Inferior parietal cortex (tissue), 1 donor: ENCODE results near the gene TRIM65.

Experiments
- DNase-seq: peaks from one replicate; pipeline ENCODE4 v3.0.0-alpha.2; 2016; ENCODE audit errors: extremely low spot score

The TRIM65 gene

DNA sequence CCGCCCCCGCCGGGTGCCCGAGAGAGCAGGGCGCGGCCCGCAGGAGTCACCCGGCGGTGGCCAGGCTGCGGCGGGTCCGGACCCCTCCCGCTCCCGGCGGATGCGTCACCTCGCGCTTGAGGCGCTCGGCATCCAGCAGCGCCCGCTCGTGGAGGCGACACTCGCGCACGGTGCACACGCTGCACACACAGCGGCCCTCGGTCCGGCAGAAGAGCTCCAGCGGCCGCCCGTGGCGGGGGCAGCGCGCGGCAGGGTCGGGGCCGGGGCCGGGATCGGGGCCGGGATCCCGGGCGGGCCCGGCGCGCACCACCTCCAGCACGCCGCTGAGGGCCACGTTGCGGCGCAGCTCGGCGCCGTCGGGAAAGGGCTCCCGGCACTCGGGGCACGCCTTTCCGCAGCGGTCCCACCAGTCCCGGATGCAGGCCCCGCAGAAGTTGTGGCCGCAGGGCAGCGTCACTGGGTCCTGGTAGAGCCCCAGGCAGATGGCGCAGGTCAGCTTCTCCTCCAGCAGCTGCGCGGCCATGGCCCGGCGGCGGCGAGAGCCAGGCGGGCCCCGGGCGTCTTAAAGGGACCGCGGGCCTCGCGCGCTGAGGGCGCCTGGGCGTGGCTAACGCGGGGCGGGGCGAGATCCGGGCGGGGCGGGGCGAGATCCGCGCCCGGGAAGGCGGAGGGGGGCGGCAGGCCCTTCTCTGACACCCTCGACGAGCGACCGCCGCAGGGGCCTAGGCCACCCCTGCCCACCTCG is at the start of gene TRIM65:
TRIM65 (minus strand) TSS at position 537 of the 745 bp plus-strand sequence; CDS start at position 523, 14 bp downstream.
- DNase-seq: peak; percentile 74

DNA sequence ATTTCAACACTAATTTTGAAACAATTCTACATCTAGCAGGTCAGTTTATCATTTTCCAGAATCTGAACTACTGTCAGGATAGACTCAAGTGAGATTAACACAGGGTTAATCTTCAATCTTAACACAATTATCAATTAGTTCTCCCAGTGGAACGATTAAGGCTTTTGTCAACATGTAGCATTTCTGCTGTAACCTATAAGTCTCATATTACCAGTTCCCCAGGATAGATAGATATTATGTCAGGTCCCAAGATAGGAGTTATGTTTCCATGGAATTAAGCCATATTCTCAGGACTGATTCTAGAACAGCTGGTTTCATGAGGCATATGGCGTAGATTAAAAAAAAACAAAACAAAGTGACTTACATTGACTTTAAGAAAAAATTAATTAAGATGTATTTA is 48.5 kb upstream of the TRIM65 start:
- DNase-seq: no peak

DNA sequence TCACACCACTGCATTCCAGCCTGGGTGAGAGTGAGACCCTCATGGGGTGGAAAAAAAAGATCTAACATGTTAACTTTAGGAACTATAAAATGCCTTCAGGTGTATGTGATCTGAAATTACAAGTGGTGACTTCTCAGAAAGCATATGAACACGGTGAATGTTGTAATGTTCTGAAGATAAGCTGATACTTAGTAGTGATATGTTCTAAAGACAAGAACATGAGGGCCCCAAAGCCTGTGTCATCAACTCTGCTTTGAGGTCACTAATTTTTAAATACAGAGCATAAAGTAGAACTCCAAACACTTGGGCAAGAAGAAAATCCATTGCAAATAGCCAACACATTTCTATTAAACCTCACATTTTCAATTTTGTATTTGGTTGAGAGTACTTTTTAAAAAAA is 46.7 kb upstream of the TRIM65 start:
- no peak for DNase-seq

DNA sequence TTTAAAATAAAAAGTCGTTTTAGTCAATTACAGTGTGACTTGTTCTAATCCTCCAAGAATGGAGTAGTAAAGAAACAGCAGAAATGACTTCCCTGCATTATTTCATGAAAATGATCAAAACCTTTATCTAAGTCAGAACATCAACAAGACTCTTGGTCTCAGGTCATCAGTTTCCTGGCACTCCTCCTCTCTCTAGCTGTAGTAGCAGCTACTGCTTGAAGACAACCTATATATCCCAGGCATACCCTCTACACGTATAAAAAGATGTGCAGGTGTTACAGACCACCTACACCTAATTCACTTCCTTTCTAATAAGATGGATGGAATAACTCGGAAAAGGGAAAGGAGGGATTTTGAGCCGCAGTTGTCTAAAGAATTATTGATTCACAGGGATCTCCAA is 45.7 kb upstream of the TRIM65 start:
- DNase-seq: no peak

- no peak for DNase-seq
Measured at GRCh38 chr17:75941442-75941819, 44.7 kb upstream of the TRIM65 start.

GRCh38 chr17:75940727-75941441 is 44.1 kb upstream of the TRIM65 start, which contains the start of gene FBF1:
Gene FBF1 (minus strand): TSS chr17:75941042. CDS start chr17:75938149, 2,893 bp downstream.
- peak; percentile 94 for DNase-seq

DNA sequence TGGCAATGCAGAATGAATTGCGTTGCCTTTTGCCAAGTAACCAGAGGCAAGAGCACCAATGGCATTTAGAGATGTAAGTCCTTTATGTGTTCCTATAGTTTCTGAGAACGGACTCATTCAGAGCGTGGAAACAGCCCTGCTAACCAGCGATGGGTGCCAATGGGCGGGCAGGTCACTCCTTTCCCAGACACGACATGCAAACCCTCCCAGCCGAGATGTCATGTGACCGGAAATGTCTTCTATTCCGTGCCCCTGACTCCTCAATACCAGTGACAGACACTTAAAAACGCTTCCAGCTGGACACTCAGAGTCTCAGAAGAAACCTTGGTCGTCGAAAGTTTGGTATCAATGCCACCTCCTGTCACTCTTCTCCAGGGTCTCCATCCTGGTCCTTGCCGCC is 40.9 kb upstream of the TRIM65 start:
- no peak for DNase-seq

- no peak for DNase-seq
Measured at GRCh38 chr17:75933808-75934207, 37.1 kb upstream of the TRIM65 start.

- no peak for DNase-seq
Measured at GRCh38 chr17:75932852-75933251, 36.1 kb upstream of the TRIM65 start.

GRCh38 chr17:75931062-75931461 is 34.3 kb upstream of the TRIM65 start:
- DNase-seq: no peak

- DNase-seq: no peak
Measured at GRCh38 chr17:75927286-75927922, 30.7 kb upstream of the TRIM65 start.

GRCh38 chr17:75926456-75926855 is 29.7 kb upstream of the TRIM65 start:
- DNase-seq: no peak

GRCh38 chr17:75925912-75926311 is 29.2 kb upstream of the TRIM65 start:
- DNase-seq: no peak

DNA sequence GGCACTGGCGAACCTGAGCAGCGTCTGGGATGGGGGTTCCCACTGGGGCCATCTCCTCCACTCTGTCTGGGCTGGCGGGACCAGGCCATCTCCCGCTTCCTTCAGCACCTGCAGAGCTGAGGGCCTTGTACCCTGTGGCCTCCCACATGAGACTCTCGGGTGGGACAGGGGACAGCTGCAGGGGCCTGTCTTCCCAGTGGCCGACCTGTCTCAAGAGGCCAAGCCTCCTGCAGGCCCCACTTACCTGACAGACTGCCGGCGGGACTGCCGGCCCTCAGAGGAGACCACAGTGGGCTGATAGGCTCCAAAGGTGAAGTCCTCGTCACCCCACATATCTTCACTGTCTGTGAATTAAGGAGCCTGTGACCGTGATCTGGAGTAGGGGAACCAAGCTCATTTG is 28.4 kb upstream of the TRIM65 start:
- no peak for DNase-seq

DNA sequence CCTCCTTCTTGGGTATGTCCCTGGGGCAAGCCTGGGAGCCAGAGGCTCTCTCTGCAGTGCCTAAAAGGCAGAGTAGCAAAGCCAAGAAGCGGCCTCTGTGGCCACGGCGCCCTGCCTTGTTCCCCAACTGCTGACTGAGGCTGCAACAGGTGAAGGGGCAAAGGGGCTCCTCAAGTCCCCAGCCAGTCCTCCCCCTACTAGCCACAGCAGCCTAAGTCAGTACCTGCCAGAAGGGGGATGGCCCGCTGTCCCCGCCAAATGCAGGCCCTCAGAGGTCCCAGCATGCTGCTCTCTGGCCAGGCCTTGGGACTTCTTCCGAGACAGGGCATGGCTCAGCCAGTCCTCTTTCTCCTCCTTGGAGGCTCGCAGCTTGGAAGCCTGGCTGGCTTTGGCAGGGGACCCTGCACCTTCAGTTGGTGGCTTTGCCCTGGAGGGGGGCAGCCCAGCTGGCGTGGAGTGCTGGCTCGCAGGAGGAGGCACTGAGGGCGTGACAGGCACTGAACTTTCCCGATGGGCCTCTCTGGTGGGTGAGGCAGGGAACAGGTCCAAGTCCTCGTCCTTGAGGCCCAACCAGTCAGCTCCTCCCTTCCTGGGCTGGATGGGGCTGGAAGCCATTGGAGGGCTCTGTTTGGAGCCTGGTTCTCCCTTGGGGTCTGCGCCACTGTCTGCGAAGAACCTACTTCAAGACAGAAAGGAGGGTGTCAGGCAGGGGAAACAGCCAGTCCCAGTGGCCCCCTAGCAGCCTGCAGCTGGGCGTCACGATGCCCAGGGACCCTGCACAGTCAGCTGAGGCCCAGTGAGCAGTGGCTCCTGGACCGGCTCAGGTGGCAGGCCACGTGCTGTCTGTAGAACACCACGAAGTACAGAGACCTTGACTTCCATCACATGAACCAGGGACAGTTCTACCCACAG is 26.5 kb upstream of the TRIM65 start:
- DNase-seq: no peak

GRCh38 chr17:75922173-75922961 is 25.6 kb upstream of the TRIM65 start:
- DNase-seq: no peak

DNA sequence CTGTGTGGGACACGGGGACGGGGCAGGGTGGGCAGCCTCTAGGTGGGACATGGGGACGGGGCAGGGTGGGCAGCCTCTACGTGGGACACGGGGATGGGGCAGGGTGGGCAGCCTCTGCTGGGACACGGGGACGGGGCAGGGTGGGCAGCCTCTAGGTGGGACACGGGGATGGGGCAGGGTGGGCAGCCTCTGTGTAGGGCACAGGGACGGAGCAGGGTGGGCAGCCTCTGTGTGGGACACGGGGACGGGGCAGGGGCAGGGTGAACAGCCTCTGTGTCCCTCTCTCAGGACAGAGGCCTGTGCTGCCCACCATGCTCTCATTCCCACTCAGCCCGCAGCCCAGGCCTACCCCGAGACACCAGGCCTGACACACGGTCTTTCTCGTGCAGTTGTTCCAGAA is 24.8 kb upstream of the TRIM65 start:
- no peak for DNase-seq

DNA sequence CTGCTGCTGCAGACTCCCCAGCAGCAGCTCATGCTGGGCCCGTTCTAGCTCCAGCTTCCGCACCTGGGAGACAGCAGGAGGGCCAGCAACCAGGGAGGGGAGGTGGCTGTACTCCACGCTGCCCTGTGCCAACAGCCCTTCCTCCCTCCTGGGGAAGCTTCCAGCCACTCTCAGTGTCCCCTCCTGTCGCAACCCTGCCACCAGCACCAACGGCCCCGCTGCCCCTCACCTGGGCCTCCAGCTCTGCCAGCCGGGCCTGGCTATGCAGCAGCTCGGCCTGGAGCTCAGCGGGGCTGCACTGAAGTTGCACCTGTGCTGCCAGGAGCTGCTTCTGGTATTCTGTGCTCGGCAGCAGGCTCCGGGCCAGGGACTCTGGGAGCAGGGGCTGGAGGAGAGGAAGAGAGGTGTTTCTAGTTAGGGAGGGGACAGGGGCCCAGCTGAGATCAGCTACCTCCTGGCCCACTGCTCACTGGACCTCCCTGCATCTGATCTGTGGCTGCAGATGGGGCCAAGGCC is 23.4 kb upstream of the TRIM65 start:
- no peak for DNase-seq

- no peak for DNase-seq
Measured at GRCh38 chr17:75919611-75920010, 22.9 kb upstream of the TRIM65 start.

GRCh38 chr17:75917917-75918445 is 21.2 kb upstream of the TRIM65 start:
- no peak for DNase-seq
